Inflammatory macrophage treated with lipopolysaccharide for 1 hour (primary cell): ENCODE data around the gene KCTD12.
"Not testable (repeated sequence)": the region's sequence is repeated elsewhere in the genome, so short reads cannot be mapped to it uniquely, and the experiment has no call there.

Experiments used
- DNase-seq, 2 donors: peaks; one replicate each; pipeline ENCODE4 v3.0.0-alpha.2; 2020 to 2022

The KCTD12 gene

DNA sequence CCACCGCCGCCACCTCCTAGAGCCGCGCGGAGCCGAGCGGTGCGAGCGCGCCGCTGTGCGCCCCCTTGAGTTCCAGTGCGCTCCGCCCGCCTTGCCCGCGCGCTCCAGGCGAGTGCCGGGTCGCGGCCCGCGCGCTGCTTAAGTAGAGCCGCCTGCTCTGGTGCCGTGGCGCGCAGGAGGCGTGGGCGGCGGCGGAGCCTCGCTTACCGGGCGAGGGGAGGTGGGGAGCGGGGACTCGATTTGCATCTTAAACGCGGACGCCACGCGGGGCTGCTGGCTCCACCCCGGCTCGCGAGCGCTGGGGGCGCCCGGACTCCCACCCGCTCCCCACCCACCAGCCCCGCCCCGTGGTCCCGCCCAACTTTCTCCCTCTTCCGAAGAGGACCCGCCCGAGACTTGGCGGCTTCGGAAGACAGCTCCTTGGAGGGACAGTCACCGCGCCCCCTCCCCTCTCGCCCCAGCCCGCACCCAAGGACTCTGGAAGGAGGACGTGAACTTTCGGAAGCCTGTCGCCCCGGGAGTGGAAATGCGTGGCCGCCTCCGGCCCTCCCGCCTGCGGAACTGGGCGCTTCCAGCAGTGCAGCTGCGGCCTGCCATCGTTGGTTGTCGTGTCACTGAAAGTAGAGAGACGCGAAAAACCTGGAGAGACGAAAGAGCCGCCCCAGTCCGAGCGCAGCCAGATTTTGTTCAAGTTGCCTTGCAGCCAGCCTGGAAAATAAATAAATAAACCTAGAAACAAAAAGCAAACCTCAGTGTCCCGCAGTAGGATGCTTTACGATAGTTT is at the start of gene KCTD12:
Gene KCTD12, minus strand, starts transcription at position 114 of the 784 bp plus-strand sequence. CDS start 257 bp downstream, outside the sequence.
- peak; percentile 74 to 83 for DNase-seq

DNA sequence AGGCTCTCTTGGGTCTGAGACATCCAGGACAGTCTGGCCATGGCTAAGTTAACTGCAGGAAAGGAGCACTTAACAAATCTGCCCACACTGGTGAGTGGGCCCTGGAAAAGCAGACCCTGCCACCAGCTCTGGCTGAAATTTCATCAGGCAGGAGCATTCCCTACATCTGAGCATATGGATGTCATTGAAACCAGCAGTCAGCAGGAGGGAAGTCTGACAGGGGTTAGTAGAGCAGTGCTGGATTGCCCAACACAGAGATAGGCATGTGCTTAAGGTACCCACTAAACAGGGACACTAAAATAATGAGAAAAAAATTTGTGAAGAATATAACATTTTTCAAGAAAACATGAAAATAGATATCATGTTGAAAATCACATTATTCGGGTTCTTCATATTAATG is 48.5 kb upstream of the KCTD12 start:
- DNase-seq, result no peak

DNA sequence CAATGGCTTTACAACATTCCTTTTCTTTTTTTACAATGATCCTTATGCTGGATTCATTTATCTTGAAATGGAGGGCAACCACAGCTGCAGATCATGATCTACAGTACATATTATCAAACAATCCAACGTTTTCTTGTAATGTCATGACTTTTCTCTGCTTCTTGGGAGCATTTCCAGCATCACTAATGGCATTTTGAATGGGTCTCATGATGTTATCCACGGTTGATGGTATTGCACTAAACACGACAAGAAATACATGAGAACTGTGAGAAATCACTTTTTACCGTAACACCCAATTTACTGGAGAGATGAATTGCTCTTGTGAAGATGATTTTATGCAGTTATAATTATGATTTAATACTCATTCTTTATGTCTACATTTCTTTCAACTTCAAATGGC is 45.9 kb upstream of the KCTD12 start:
- DNase-seq, result no peak

DNA sequence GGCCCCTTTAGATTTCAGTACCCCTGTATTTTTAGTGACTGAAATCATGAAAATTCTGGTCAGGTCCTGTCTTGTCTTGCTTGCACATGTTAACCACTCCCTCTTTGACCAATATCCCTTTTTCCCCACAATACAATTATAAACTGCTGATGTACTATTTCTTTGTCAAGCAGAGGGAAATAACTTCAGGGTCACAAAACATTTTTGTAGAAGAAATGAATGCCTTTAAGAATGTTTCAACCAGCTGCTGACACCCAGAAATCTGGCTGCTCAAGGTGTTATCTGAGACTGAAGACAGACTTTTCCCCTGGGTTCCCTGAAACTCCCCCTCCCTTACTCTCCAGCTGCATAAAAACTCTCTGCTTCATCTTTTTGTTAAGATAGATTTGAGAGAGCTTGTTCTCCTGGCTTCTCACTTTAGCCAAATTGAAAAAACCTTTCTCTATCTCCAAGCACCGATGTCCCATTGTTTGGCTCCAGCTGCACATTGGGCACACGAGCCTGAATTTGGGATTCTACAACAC is 43.7 kb upstream of the KCTD12 start:
- DNase-seq, result no peak

DNA sequence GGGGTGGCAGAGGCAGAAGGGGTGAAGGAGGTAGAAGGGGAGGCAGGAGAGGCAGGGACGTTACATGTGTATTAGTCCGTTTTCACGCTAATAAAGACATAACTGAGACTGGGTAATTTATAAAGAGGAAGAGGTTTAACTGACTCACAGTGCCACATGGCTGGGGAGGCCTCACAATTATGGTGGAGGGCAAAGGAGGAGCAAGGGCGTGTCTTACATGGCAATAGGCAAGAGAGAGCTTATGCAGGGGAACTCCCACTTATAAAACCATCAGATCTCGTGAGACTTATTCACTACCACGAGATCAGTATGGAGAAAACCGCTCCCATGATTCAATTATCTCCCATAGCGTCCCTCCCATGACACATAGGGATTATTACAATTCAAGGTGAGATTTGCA is 43.1 kb upstream of the KCTD12 start:
- no peak for DNase-seq

DNA sequence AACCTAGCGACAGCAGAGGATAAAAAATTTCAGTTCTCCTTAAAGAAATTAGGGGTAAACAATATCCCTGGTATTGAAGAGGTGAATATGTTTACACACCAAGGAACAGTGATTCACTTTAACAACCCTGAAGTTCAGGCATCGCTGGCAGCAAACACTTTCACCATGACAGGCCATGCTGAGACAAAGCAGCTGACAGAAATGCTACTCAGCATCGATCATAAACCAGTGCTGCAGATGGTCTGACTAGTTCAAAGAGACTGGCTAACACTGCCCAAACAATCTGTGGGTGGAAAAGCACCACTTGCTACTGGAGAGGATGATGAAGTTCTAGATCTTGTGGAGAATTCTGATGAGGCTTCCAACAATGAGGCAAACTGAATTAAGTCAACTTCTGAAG is 42.3 kb upstream of the KCTD12 start:
- DNase-seq, result no peak

DNA sequence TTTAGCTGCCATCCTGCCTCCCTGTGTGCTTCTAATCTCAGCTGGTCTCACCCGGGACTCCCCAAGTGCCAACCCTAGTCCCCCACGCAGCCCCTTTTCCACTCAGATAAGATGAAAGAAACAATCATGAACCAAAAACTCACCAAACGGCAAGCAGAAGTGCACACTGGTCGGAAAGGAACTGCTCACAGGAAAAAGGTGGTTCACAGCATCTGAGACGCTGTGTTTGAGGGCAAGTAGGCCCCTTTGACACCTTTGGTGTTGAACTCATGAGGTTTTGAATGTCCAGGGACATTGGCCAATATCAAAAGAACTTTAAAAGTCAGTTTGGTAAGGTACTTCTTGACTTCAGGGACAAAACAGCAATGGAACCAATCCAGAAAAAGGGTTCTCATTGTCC is 41.8 kb upstream of the KCTD12 start:
- DNase-seq, result no peak

DNA sequence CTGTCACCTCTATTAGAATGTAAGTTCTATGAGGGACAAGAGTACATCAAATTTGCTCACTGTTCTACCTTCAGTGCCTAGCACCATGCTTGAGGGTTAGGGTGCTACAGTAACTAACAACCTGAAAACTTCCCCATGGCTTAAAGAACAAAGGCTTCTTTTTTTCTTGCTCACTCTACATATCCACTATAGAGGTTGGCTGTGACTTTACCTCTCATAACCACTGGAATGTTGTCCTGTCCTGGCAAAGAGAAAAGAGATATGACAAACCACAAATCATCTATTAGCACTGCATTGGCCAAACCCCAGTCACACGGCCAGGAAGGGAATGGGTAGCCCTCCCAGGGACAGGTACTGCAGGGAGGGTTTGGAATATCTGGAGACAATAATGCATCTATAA is 38.9 kb upstream of the KCTD12 start:
- no peak for DNase-seq

DNA sequence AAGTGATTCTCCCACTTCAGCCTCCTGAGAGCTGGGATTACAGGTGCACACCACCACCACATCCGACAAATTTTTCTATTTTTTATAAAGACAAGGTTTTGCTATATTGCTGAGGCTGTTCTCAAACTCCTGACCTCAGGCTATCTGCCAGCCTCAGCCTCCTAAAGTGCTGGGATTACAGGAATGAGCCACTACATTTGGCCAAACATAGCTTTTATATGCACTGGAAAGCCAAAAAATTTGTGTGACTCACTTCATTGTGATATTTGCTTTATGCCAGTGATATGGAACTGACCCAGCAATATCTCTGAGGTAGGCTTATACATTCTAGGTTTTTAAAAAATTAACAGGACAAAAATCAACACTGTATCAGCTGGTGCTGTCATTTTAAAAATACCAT is 35.3 kb upstream of the KCTD12 start:
- DNase-seq, result no peak

DNA sequence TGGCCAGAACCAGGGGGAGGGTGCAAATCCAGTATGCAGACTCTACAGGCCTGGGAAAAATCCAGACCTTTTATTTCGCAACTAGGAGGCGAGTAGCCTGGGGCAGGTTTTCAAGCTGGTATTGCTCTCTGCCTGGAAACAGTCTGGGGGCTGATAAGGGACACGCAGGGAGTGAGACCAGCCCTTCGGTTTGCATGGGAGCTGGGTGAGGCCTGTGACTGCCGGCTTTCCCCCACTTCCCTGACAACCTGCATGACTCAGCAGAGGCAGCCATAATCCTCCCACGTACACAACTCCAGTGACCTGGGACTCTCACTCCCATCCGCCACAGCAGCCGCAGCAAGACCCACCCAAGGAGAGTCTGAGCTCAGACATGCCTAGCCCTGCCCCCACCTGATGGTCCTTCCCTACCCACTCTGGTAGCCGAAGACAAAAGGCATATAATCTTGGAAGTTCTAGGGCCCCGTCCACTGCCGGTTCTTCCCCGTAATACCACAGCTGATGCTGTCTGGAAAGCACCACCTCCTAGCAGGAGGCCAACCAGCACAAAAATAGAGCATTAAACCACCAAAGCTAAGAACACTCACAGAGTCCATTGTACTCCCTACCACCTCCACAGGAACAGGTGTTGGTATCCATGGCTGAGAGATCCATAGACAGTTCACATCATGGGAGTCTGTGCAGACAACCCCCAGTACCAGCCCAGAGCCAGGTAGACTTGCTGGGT is 31.7 kb upstream of the KCTD12 start:
- not testable (repeated sequence) for DNase-seq

DNA sequence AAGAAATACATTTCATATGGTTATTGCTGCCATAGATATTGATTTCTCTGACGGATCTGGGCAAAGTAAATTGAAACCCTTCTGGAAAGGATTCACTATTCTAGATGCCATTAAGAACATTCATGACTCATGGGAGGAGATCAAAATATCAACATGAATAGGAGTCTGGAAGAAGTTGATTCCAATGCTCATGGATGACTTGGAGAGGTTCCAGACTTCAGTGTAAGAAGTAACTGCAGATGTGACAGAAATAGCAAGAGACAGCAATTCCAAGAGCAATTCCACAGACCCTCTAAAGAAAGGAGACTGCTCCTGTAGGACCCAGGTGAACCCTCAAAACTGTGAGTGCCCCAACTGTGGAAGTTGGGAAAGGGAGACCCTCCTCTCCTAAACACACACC is 30.9 kb upstream of the KCTD12 start:
- DNase-seq, result no peak

DNA sequence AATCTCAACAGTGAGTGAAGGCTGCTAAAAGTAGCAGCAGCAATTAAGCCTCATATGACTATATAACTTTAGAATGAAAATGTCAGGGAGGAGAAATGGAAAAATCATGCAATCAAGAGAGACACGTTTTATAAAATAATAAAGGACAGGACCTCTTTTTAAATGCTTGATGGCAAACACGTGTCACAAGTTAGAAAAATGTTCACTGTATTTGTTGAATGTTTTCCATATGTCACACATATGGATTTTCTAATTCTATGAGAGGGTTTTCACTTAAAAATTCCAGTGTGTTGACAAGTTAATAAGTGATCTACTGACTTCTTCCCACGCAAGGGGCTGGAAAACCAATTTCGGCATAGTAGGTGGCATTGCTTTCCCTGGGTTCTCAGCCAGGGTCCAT is 27.7 kb upstream of the KCTD12 start:
- DNase-seq, result no peak

DNA sequence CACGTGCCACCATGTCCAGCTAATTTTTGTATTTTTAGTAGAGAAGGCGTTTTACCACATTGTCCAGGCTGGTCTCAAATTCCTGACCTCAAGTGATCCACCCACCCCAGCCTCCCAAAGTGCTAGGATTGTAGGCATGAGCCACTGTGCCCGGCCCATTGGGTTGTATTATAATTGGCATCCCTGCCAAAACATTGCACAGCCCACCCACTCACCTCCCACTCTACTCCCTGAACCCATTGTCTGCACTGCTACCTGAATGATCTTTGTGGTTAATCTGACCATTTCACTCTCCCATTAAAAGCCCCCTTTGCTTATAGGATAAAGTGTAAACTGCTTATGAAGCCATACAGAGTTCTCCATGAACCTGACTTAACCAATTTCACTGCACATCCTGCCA is 26.3 kb upstream of the KCTD12 start:
- no peak for DNase-seq

DNA sequence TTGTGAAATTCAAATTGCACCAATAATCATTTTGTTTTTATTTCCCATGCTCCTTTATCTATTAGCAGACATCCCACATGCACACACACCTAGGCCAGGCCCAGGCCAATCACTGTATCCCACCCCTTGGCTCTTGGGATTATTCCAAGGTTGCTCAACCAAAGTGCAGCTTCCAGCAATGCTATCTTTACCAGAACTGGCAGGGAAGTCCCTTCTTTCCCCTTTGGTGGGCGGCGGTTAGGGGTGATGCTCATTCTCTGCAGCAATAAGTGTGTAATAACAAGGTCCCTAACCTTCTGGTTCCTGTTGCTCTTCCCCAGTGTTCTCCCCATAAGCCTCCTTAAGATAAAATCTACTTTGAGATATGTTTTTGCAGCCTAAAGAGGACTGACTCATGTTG is 18.3 kb upstream of the KCTD12 start:
- peak; percentile 81 to 91 for DNase-seq

DNA sequence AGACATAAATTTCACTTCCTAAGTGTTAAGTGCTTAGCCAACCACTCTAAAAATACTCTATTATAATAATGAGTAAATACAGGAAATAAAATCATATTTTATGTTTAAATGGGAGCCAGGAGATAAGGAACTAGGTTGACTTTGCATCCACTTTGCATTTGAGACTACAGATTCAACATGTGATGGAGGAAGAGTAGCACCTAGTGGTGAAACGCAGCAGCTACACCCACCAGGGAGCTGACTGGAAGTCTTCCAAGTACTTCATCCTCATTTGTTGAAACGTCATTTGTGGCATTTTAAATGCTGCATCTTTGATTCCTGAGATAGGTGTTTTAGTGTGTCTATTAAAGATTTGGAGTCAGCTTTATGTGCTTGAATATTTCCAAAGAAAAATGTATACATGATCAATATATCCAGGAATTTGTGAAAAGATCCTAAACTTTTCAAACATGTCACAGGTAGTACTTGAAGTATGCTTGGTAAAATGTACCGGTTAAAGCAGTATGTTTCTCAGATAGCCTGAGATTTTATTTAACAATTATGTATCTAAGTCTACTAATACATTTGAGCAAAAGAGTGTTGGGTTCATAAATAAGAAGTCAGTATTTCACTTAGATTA is 17.4 kb upstream of the KCTD12 start:
- DNase-seq, result peak; percentile 81 to 97

DNA sequence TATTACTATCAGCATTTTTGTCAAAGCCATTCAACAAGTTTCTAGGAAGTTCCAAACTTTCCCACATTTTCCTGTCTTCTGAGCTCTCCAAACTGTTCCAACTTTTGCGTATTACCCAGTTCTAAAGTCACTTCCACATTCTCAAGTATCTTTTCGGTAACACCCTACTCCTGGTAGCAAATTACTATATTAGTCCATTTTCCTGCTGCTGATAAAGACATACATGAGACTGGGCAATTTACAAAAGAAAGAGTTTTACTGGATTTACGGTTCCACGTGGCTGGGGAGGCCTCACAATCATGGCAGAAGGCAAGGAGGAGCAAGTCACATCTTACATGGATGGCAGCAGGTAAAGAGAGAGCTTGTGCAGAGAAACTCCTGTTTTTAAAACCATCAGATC is 12.9 kb upstream of the KCTD12 start:
- not testable (repeated sequence) for DNase-seq

DNA sequence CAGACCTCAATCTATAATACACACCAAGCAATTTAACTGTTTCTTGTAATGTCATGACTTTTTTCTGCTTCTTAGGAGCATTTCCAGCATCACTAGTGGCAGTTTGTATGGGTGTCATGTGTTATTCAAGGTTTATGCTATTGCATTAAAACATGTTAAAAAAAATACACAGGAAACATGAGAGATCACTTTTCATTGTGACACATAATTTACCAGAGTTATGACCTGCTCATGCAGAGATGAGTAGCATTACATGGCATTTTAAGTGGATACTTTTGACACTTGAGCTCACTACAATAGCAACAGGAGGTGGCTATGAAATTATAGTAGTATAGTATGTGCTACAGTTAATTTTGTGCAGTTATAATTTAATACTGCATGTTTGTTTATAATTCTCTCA is 11.0 kb upstream of the KCTD12 start:
- not testable (repeated sequence) for DNase-seq

DNA sequence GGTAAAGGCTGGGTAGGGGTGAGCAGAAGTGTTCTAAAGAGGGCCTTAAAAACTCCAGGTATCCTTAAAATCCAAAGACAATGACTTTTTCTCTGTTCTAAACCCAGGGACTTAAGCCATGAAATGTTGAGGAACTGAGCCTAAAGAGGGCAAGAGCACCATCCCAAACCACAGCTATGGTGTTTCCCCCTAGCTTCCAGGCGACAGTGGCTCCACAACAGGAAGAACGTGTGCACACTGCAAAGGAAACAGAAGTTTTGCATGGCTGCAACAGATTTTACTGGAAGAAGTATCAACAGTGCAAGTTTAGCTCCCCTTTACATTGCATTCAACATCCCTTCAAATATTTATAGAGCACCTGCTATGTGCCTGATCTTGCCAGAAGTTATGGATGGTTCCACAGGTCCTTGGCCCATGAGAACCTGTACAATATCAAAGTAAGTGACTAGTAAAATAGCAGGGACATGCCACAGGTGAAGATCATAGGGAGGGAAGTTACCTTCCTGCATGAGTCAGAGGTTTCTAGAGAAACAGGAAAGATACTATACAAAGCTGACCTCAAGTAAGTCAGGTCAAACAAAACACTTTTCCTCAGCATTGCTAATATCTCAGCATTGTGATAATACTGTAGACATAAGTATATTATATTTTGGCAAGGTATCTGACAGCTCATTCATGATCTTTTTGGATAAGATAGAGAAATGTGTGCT is 8.4 kb upstream of the KCTD12 start:
- DNase-seq, result peak in 1 of 2 donors; percentile 32

DNA sequence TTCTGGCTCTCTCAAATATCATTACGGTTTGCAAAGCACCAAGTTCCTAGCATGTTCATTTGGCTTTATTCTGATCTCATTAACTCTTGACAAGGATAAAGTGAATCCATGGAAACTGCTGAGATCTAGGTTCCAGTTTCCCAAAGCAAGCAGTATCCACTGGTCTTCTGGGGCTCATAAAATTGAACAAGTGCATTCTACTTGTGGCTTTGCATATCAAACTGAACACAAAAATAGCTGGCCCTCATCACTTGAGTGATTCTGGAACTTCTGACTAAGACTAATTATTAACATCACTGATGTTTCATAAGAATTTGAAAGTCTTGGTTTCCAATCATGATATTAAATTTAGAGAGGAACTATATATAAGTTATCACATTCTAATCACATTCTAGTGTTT is 6.3 kb upstream of the KCTD12 start:
- DNase-seq, result no peak

DNA sequence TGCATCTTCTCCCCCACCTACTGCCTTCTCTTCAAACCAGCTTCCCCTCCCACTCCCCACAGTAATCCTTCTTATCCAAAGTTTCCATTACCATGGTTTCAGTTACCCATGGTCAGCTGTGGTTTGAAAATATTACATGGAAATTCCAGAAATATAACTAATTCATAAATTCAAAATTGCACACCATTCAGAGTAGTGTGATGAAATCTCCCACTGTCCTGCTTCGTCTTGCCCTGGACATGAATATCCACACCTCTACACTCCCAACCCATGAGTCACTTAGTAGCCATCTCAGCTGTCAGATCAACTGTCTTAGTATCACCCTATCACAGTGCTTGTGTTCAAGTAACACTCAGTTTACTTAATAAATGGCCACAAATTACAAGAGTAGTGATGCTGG is 3.8 kb upstream of the KCTD12 start:
- DNase-seq, result peak; percentile 30 to 59

DNA sequence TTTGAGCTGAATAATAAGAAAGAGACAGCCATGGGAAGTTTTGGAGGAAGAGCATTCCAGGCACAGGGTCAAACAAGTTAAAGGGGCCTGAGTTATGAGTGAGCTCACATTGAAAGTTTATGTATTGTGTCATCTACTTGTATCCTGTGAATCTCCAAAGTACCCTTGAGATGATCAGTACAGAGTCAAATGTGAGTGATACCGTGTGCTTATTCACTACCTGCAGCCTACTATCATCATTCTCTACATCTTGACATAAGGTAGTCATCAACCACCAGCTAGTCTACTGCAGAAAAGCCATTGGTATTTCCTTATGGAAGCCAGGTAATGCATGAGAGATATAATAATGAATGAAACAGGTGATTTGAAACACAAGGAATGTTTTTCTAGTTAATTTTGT is 3.0 kb upstream of the KCTD12 start:
- no peak for DNase-seq

DNA sequence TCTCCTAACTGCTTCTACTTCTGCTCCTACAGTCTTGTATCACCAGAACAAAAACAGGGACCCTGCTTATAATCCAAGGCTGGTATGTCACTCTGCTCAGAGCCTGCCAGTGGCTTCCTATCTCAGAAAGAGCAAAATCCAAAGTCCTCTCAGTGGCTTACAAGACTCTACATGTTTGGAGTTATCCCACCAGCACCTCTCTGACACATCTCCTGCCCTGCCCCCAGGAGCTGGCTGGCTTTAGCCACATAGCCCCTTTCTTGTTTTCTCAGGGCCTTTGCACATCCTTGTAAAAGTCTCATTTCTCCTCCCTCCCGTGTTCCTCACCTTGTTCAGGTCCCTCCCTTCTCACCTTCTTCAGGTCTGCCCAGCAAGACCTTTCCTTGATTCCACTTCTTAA is 2.2 kb upstream of the KCTD12 start:
- DNase-seq, result no peak

DNA sequence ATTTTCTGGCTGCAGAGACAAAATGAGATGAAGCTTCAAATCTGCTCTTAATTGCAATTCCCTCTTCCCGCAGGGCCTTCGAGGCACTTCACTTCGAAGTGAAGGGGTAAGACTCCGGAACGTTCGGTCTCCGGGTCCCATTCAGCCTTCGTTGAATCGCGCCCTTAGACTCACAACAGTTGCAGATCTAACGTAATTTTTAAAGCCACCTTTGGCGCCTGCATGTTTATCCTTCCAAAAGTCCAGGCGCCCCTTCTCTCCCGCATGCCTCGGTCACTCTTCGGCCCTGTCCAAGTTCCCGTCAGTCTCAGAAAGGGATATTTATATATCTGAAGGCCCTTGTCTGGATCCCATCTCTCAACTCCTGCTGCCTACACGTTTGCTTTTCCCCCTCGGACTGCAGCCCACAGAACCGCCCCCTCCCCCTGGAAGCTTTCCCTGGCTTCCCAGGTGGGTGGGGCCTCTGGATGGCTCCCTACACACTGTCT is 915 bp upstream of the KCTD12 start:
- DNase-seq, result no peak
